Heart left ventricle (tissue), 16 donors: Measurements from ENCODE around the gene SLC34A3. TPM values are rescaled to one million over a fixed set of nuclear protein-coding genes. Genes with fewer than 3 reads are reported as not detected.
A peak's percentile ranks its signal among the peaks of the same experiment; 100 is the strongest.

ENCODE experiments used
- ATAC-seq, 4 donors: fragments of 200-7000 bp; cut with Tn5 transposase; one replicate each; pipeline ENCODE4 v1.9.1; 2020 to 2022; ENCODE audit warnings: moderate library complexity in 4 of 4, mild to moderate bottlenecking in 3 of 4, moderate number of reproducible peaks in 1 of 4
- DNase-seq, 5 donors: peaks; one replicate each; pipeline ENCODE4 v3.0.0-alpha.2; 2020
- H3K27ac ChIP-seq, 12 donors: fragments of 200-600 bp; sonication (generic) in 4 of 12; one replicate each; pipeline versions ENCODE4 v1.5.0 to v1.8.0; 2016 to 2022; ENCODE audit warnings: mild to moderate bottlenecking in 2 of 12
- H3K27me3 ChIP-seq, 9 donors: fragments of 200-600 bp; sonication (generic) in 2 of 9; one replicate each; pipeline versions ENCODE4 v1.5.1 to v1.8.0; 2016 to 2022; ENCODE audit warnings: mild to moderate bottlenecking in 3 of 9
- H3K36me3 ChIP-seq, 9 donors: fragments of 200-600 bp; sonication (generic) in 2 of 9; one replicate each; pipeline versions ENCODE4 v1.5.0 to v1.8.0; 2018 to 2022; ENCODE audit warnings: mild to moderate bottlenecking in 2 of 9
- H3K4me1 ChIP-seq, 12 donors: fragments of 200-600 bp; sonication (generic) in 4 of 12; one replicate each; pipeline versions ENCODE4 v1.5.0 to v1.8.0; 2016 to 2022; ENCODE audit warnings: mild to moderate bottlenecking in 3 of 12
- H3K4me3 ChIP-seq, 12 donors: fragments of 200-600 bp; sonication (generic) in 4 of 12; one replicate each; pipeline versions ENCODE4 v1.5.0 to v1.8.0; 2017 to 2022; ENCODE audit warnings: mild to moderate bottlenecking in 9 of 12, moderate library complexity in 4 of 12
- H3K9me3 ChIP-seq, 12 donors: fragments of 200-600 bp; sonication (generic) in 4 of 12; one replicate each; pipeline versions ENCODE4 v1.5.0 to v1.8.0; 2016 to 2022; ENCODE audit warnings: mild to moderate bottlenecking in 1 of 12
- POLR2A ChIP-seq, 2 donors: fragments of 450-650 bp; IDR thresholded peaks; one replicate each; pipeline ENCODE4 v1.6.1; 2017; ENCODE audit warnings: antibody characterized with exemption in 2 of 2, mild to moderate bottlenecking in 2 of 2, moderate library complexity in 2 of 2
- WGBS, 4 donors: extraction: QIAGEN DNeasy Blood & Tissue Kit in 2 of 4; methylation state at CpG; one replicate each; pipeline versions ENCODE4 v1.1.5 to v1.1.7; 2013 to 2018; 5-methylcytosine and 5-hydroxymethylcytosine counted together
- intact Hi-C, 10 donors: fragments of 100-400 bp; cut with DNase I; formaldehyde crosslinking; loops; one replicate each; pipeline versions ENCODE4 v1.11.1 to v1.14.2; 2022
- polyA plus RNA-seq, 2 donors: library from polyadenylated mRNA; stranded (reverse); fragments of 200-250 nt; gene quantifications; one replicate each; pipeline ENCODE4 v1.2.3, GENCODE V29; 2013
- total RNA-seq, 9 donors: library from RNA; depleted of rRNA in 2 of 9; stranded (reverse); fragments of >200 nt in 2 of 9; fragmentation: NEBNext Ultra II Directional in 3 of 9; extraction: Animal tissue kit (Norgen Biotek cat#: 25700) in 3 of 9; gene quantifications; one replicate each; pipeline versions ENCODE4 v1.1.0 to v1.2.4, GENCODE V29; 2016 to 2023
- TF ChIP-seq, protein P1 (sequence below), 12 donors: fragments of 200-600 bp; sonication (generic) in 4 of 12; IDR thresholded peaks; one replicate each; pipeline versions ENCODE4 v1.5.0 to v1.8.0; 2018 to 2022; ENCODE audit warnings: antibody characterized with exemption in 12 of 12, mild to moderate bottlenecking in 5 of 12
- donor health status: ischemic (EF 13 %, LVEDD 7.1; RV severe dilation, severe dysfunction).
- donor health status: healthy with polysubstance abuse.
- donor health status: DM: no; HTN: yes; CAD: no.
- donor health status: DM: no; HTN: no; CAD: no.
- donor health status: ischemic (EF 25% LVEDD 6.9; RV normal size, moderate dysfunction).
- donor health status: ischemic (EF 25% LVEDD 5.7; RV mildly dilated, moderate dysfunction).
- donor health status: healthy.
- donor health status: DM: yes; HTN: yes; CAD: no.
- donor health status: ischemic (EF 35%, LVEDD 5.7; RV mildly dilated, moderate dysfunction).
- donor health status: nonischemic (EF 11% LVEDD 7.7; RV severe dilation, severe dysfunction).
- donor health status: DM: yes; HTN: yes; CAD: no.
- donor health status: PGD.
- donor health status: ischemic (EF 29% LVEDD 5.4; RV normal size, mild dysfunction).
- donor health status: nonischemic (EF 23%, LVEDD 6.1; RV moderate dilation, normal function).

Gene SLC34A3
- total and polyA plus RNA-seq, 11 donors, result not detected

- WGBS, 4 donors, result 81 to 83% (median 82%) methylated on average over 23 to 24 of the region's 24 CpGs
- DNase-seq (peak in 3 of 5 donors; percentile 12 to 27 (median 21)), ATAC-seq (no peak)
- H3K9me3 ChIP-seq, result no peaks in the 10 kb centered on the region
- intact Hi-C loops, result loop anchor here in 2 of 10 donors (2.0 kb wide), 1 partner anchor 35 kb away; the partner anchor contains the start of gene TUBB4B (in 2 of the 2)
- H3K27me3 ChIP-seq, result no peaks in the 10 kb centered on the region
- peak overlapping the region; percentile 83 to 100 (median 98) for H3K27ac ChIP-seq
- TF ChIP-seq, protein P1, sequence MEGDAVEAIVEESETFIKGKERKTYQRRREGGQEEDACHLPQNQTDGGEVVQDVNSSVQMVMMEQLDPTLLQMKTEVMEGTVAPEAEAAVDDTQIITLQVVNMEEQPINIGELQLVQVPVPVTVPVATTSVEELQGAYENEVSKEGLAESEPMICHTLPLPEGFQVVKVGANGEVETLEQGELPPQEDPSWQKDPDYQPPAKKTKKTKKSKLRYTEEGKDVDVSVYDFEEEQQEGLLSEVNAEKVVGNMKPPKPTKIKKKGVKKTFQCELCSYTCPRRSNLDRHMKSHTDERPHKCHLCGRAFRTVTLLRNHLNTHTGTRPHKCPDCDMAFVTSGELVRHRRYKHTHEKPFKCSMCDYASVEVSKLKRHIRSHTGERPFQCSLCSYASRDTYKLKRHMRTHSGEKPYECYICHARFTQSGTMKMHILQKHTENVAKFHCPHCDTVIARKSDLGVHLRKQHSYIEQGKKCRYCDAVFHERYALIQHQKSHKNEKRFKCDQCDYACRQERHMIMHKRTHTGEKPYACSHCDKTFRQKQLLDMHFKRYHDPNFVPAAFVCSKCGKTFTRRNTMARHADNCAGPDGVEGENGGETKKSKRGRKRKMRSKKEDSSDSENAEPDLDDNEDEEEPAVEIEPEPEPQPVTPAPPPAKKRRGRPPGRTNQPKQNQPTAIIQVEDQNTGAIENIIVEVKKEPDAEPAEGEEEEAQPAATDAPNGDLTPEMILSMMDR (IDR thresholded peaks at IDR 0.05), result no peak
- TF ChIP-seq POLR2A (IDR thresholded peaks at IDR 0.05), result no peak
- peaks cover 6 to 87% (median 49%) of the 10 kb centered on the region in 12 donors for H3K4me1 ChIP-seq
- H3K4me3 ChIP-seq, result peak overlapping the region in 2 of 12 donors; percentile 63 to 71
- H3K36me3 ChIP-seq, result peaks cover 0 to 41% (median 26%) of the 10 kb centered on the region in 9 donors
Observed at GRCh38 chr9:137275588-137276472, 45.1 kb downstream of the SLC34A3 start.

DNA sequence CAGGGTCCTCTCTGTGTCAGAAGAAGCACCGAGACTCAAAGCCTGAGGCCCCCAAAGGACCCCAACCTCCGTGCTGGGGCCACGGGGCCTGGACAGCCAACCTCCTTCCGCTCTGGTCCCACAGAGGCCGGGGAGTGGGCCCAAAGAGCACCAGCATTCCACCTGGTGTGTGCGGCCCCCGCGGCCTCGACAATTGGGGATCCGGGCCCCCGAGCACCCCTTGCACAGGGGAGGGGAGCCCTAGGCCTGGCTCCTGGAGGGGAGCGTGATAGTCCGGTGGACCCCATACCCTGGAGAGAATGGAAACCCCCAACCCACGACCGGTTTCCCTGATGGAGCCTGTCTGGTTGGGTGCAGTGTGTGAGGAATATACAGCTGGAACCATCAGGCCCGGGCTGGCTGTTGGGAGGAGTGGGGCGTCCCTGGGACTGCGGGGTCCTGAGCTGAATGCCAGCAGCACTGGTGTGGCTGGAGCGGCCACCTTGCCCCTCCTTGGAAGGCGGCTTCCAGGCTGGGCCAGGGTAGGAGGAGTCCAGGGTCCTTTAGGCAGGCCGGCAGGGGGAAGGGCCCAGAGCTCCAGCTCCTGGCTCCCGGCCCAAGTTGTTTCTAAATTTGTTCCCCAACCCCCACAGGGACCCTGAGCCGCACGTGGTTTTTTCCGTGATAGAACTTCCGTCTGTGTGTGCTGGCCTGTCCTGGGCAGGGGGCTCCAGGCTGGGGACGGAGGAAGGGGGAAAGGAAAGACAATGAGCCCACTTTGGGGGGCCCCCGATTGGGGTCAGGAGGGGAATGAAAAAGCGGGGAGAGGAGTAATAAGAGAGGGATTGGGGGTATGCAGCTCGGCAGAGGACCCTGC is 46.0 kb downstream of the SLC34A3 start:
- ATAC-seq, result peak; percentile 59 to 88 (median 82)
- WGBS, 4 donors, result 3 to 28% (median 17%) methylated on average over 10 to 30 of the region's 30 CpGs
- peaks cover 6 to 85% (median 45%) of the 10 kb centered on the region in 12 donors for H3K4me1 ChIP-seq

GRCh38 chr9:137277329-137278041 is 46.8 kb downstream of the SLC34A3 start, which contains the start of gene TOR4A:
Gene TOR4A, plus strand, starts transcription at chr9:137277726. Its CDS starts 964 bp downstream, at chr9:137278690.
- Histone ChIP-seq H3K36me3 (peaks cover 0 to 31% (median 24%) of the 10 kb centered on the region in 9 donors), H3K9me3 (no peaks in the 10 kb centered on the region), H3K4me3 (peak within 1 kb of the TSS; percentile 19 to 71 (median 64)), H3K27ac (peak within 1 kb of the TSS; percentile 83 to 100 (median 98)), H3K4me1 (peaks cover 6 to 78% (median 41%) of the 10 kb centered on the region in 12 donors), H3K27me3 (no peaks in the 10 kb centered on the region)
- peak; percentile 94 to 95 (median 94) for DNase-seq
- 3 to 7% (median 4%) methylated on average over 11 to 25 of the region's 25 CpGs for WGBS, 4 donors
- peak; percentile 74 to 90 (median 75) for ATAC-seq
- intact Hi-C loops, result loop anchor here in 2 of 10 donors (2.0 kb wide), 1 partner anchor 37 kb away; the partner anchor contains the start of gene TUBB4B (in 2 of the 2)
- TF ChIP-seq, protein P1 (IDR thresholded peaks at IDR 0.05), result peak in 3 of 12 donors; percentile 5 to 47 (median 23)
- TF ChIP-seq POLR2A (IDR thresholded peaks at IDR 0.05), result peak in 1 of 2 donors; percentile 52

More for the DNA sequence above, 46.0 kb downstream of the SLC34A3 start:
- Histone ChIP-seq H3K27ac (peak overlapping the region; percentile 83 to 100 (median 98)), H3K9me3 (no peaks in the 10 kb centered on the region), H3K36me3 (peaks cover 0 to 38% (median 26%) of the 10 kb centered on the region in 9 donors), H3K27me3 (no peaks in the 10 kb centered on the region), H3K4me3 (peak overlapping the region; percentile 19 to 71 (median 64))
- peak; percentile 91 to 95 (median 93) for DNase-seq
- intact Hi-C loops, result loop anchor here in 2 of 10 donors (2.0 kb wide), 1 partner anchor 36 kb away; the partner anchor contains the start of gene TUBB4B (in 2 of the 2)
- TF ChIP-seq POLR2A (IDR thresholded peaks at IDR 0.05), result no peak
- TF ChIP-seq, protein P1 (IDR thresholded peaks at IDR 0.05), result no peak
